H1 (cell line): Measurements from ENCODE around the gene TMEM14C. TPM values are rescaled to one million over a fixed set of nuclear protein-coding genes. Genes with fewer than 3 reads are reported as not detected.

ENCODE experiments used
- CTCF ChIA-PET: fragments of 300-600 bp; sonication (Branson Sonifier 250); formaldehyde crosslinking; loops from one replicate; lab custom pipeline; 2021; ENCODE audit not compliant: partially characterized antibody; lab: Charles Lee
- POLR2A ChIA-PET: fragments of 300-600 bp; sonication (Branson Sonifier 250); formaldehyde crosslinking; loops from one replicate; lab custom pipeline; 2021; ENCODE audit warnings: inconsistent platforms; ENCODE audit not compliant: partially characterized antibody; lab: Charles Lee
- DNase-seq, 2 experiments: peaks; one replicate each; pipeline versions ENCODE4 v3.0.0 to v3.0.0-alpha.2; 2010 to 2022; ENCODE audit warnings: low spot score in 2 of 2, low read depth in 1 of 2, mixed read lengths in 1 of 2
- FAIRE-seq: peaks from 2 replicates; lab custom pipeline; 2011; peaks lifted over from hg19 to GRCh38; lab: Jason Lieb, UNC
- H2AFZ ChIP-seq: 2 replicates; pipeline ENCODE4 v1.8.1; 2012; ENCODE audit warnings: low read length, inconsistent platforms
- H2AK5ac ChIP-seq: 2 replicates; pipeline ENCODE4 v1.6.1; 2013; ENCODE audit warnings: low read depth, low read length
- H2BK120ac ChIP-seq: replicated peaks from 2 replicates; pipeline ENCODE3; 2013; ENCODE audit warnings: low read depth, low read length, inconsistent platforms
- H2BK12ac ChIP-seq: 2 replicates; pipeline ENCODE4 v1.6.1; 2013; ENCODE audit warnings: low read depth, low read length
- H2BK15ac ChIP-seq: 2 replicates; pipeline ENCODE4 v1.6.1; 2013; ENCODE audit warnings: low read length
- H2BK20ac ChIP-seq: 2 replicates; pipeline ENCODE4 v1.6.1; 2013; ENCODE audit warnings: low read length
- H2BK5ac ChIP-seq: 2 replicates; pipeline ENCODE4 v1.6.1; 2013; ENCODE audit warnings: low read depth, low read length
- H3K14ac ChIP-seq: 2 replicates; pipeline ENCODE4 v1.6.1; 2013; ENCODE audit warnings: inconsistent platforms; ENCODE audit not compliant: insufficient read length
- H3K18ac ChIP-seq: 2 replicates; pipeline ENCODE4 v1.6.1; 2013; ENCODE audit warnings: low read length; ENCODE audit errors: extremely low read depth
- H3K23ac ChIP-seq: 2 replicates; pipeline ENCODE4 v1.6.1; 2013; ENCODE audit warnings: inconsistent platforms; ENCODE audit not compliant: insufficient read length
- H3K23me2 ChIP-seq: 2 replicates; pipeline ENCODE4 v1.6.1; 2013; ENCODE audit warnings: low read depth, low read length
- H3K27ac ChIP-seq: 2 replicates; pipeline ENCODE4 v1.6.1; 2011; ENCODE audit warnings: low read depth, low read length, inconsistent platforms
- H3K27me3 ChIP-seq, 4 experiments: replicated peaks in 1 of 4; 1 replicate in 1 of 4; 2 replicates in 3 of 4; pipeline versions ENCODE4 v1.6.1 to v1.8.1; 2011 to 2013; ENCODE audit warnings: low read length in 3 of 4, mild to moderate bottlenecking in 3 of 4, inconsistent platforms in 2 of 4, mixed read lengths in 2 of 4, moderate library complexity in 1 of 4; ENCODE audit not compliant: control insufficient read depth in 3 of 4, insufficient read depth in 3 of 4; ENCODE audit errors: extremely low read depth in 1 of 4
- H3K36me3 ChIP-seq, 4 experiments: 2 replicates each; pipeline versions ENCODE4 v1.6.1 to v1.8.1; 2011 to 2013; ENCODE audit warnings: mild to moderate bottlenecking in 4 of 4, low read length in 3 of 4, moderate library complexity in 2 of 4, control low read depth in 1 of 4, inconsistent platforms in 1 of 4; ENCODE audit not compliant: insufficient read depth in 4 of 4, control insufficient read depth in 2 of 4
- H3K4ac ChIP-seq: replicated peaks from 2 replicates; pipeline ENCODE3; 2013; ENCODE audit warnings: low read length, low read depth, mixed read lengths, inconsistent platforms; ENCODE audit not compliant: insufficient read length
- H3K4me1 ChIP-seq, 4 experiments: replicated peaks in 1 of 4; 1 replicate in 1 of 4; 2 replicates in 3 of 4; pipeline versions ENCODE4 v1.6.1 to v1.8.1; 2011 to 2013; ENCODE audit warnings: low read length in 3 of 4, inconsistent platforms in 2 of 4, mixed read lengths in 1 of 4; ENCODE audit not compliant: insufficient read depth in 4 of 4, control insufficient read depth in 3 of 4
- H3K4me2 ChIP-seq, 2 experiments: 2 replicates each; pipeline versions ENCODE4 v1.6.1 to v1.8.1; 2011 to 2013; ENCODE audit warnings: low read depth in 2 of 2, low read length in 2 of 2, control low read depth in 1 of 2, inconsistent platforms in 1 of 2, mild to moderate bottlenecking in 1 of 2; ENCODE audit not compliant: insufficient read depth in 1 of 2
- H3K4me3 ChIP-seq, 4 experiments: fragments of 200-600, 300-600 bp in 1 of 4; sonication (generic), shearing (Covaris generic), sonication (Bioruptor Twin) in 1 of 4; 2 replicates each; pipeline versions ENCODE4 v1.5.1 to v1.8.1; 2011 to 2016; ENCODE audit warnings: low read length in 4 of 4, low read depth in 3 of 4, control low read depth in 2 of 4, inconsistent platforms in 2 of 4, mild to moderate bottlenecking in 2 of 4, mixed read lengths in 1 of 4, moderate library complexity in 1 of 4; ENCODE audit not compliant: insufficient read depth in 2 of 4; ENCODE audit errors: extremely low read depth in 1 of 4
- H3K56ac ChIP-seq: replicated peaks from 2 replicates; pipeline ENCODE3; 2013; ENCODE audit warnings: low read depth, mild to moderate bottlenecking, mixed read lengths, low read length, inconsistent platforms; ENCODE audit not compliant: insufficient read length
- H3K79me1 ChIP-seq: 2 replicates; pipeline ENCODE4 v1.6.1; 2013; ENCODE audit warnings: low read depth, low read length, control low read depth
- H3K79me2 ChIP-seq, 2 experiments: 2 replicates each; pipeline versions ENCODE4 v1.6.1 to v1.8.1; 2012 to 2013; ENCODE audit warnings: low read length in 2 of 2, mild to moderate bottlenecking in 2 of 2, inconsistent platforms in 1 of 2; ENCODE audit not compliant: insufficient read depth in 2 of 2, control insufficient read depth in 1 of 2
- H3K9ac ChIP-seq, 4 experiments: replicated peaks in 1 of 4; 1 replicate in 1 of 4; 2 replicates in 3 of 4; pipeline versions ENCODE4 v1.6.1 to v1.8.1; 2011 to 2013; ENCODE audit warnings: low read depth in 3 of 4, low read length in 3 of 4, control low read depth in 2 of 4, mild to moderate bottlenecking in 2 of 4, moderate library complexity in 2 of 4, inconsistent platforms in 1 of 4; ENCODE audit errors: extremely low read depth in 1 of 4
- H3K9me3 ChIP-seq, 2 experiments: 2 replicates each; pipeline versions ENCODE4 v1.6.1 to v1.8.1; 2012 to 2013; ENCODE audit warnings: mild to moderate bottlenecking in 2 of 2, moderate library complexity in 2 of 2, control low read depth in 1 of 2, inconsistent platforms in 1 of 2, low read depth in 1 of 2, low read length in 1 of 2, mixed read lengths in 1 of 2; ENCODE audit not compliant: insufficient read depth in 2 of 2
- H4K20me1 ChIP-seq, 2 experiments: replicated peaks in 1 of 2; 2 replicates each; pipeline versions ENCODE3 to v1.8.1; 2011 to 2013; ENCODE audit warnings: inconsistent platforms in 2 of 2, low read length in 2 of 2, mild to moderate bottlenecking in 1 of 2; ENCODE audit not compliant: insufficient read depth in 2 of 2, control insufficient read depth in 1 of 2
- H4K5ac ChIP-seq: 2 replicates; pipeline ENCODE4 v1.6.1; 2013; ENCODE audit warnings: low read length, low read depth, mixed read lengths, inconsistent platforms; ENCODE audit not compliant: insufficient read length
- H4K8ac ChIP-seq: 2 replicates; pipeline ENCODE4 v1.8.0; 2013; ENCODE audit warnings: mild to moderate bottlenecking, moderate library complexity, low read length, inconsistent platforms; ENCODE audit not compliant: insufficient read depth; ENCODE audit errors: extremely low read depth
- H4K91ac ChIP-seq: replicated peaks from 2 replicates; pipeline ENCODE3; 2013; ENCODE audit warnings: low read length, mixed read lengths, inconsistent platforms; ENCODE audit not compliant: insufficient read length
- CHD2 ChIP-seq: IDR thresholded peaks from 2 replicates; pipeline ENCODE4 v1.6.1; 2012; ENCODE audit warnings: low read length, improper control_type of control experiment
- TAF7 ChIP-seq: optimal IDR thresholded peaks from 2 replicates; pipeline ENCODE3; 2011; ENCODE audit warnings: low read depth, mild to moderate bottlenecking, inconsistent platforms, low read length, moderate library complexity, borderline replicate concordance
- WGBS, 2 experiments: shearing (Covaris generic) in 1 of 2; methylation state at CpG; one replicate each; pipeline versions ENCODE4 v1.1.6 to v1.1.7; 2013 to 2015; ENCODE audit warnings: low lambda C conversion rate in 2 of 2, mixed read lengths in 2 of 2, inconsistent platforms in 1 of 2, low coverage in 1 of 2, missing lambda C conversion rate in 1 of 2; ENCODE audit not compliant: insufficient replicate concordance in 2 of 2, insufficient coverage in 1 of 2, insufficient read length in 1 of 2; ENCODE audit errors: extremely low coverage in 1 of 2, missing lambda C conversion rate in 1 of 2; 5-methylcytosine and 5-hydroxymethylcytosine counted together
- polyA plus RNA-seq, 7 experiments: library from polyadenylated mRNA; depleted of rRNA in 3 of 7; stranded (reverse) in 5 of 7; unstranded in 2 of 7; fragments of >200 nt in 5 of 7; fragments of 200-250 nt in 2 of 7; gene quantifications; 1 replicate in 5 of 7; 2 replicates in 1 of 7; 4 replicates in 1 of 7; pipeline versions ENCODE4 v1.2.1 to v1.2.3, GENCODE V29; 2011 to 2013; ENCODE audit warnings: missing spikeins in 2 of 7, mixed read lengths in 2 of 7
- total RNA-seq: library from RNA; stranded (reverse); fragmentation: NEBNext Ultra II Directional; extraction: Animal tissue kit (Norgen Biotek cat#: 25700); gene quantifications from 2 replicates; pipeline ENCODE4 v1.2.1, GENCODE V29; 2021

TMEM14C gene
- total and polyA plus RNA-seq, 2 of the 8 experiments (the other 6 are each of a cell fraction or from before 2014, with no cell fraction given), result 116 to 157 TPM

DNA sequence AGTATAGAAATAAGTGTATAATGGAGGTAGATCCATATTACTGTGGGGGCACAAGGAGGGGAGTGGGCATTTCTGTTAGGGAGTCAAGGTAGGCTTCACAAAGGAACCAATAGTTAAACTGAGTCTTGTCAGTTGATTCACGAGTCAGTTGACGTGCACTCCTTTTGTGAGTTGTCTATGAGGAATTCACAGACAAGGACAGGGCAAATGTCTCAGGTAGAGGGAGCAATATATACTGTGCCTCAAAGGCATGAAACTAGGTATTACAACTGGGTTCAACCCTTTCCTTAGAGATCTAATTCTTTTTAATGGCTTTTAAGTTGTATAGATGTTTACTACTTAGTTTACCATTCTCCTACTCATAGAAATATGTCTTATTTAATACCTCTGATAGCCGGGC, 11.0 kb downstream of the TMEM14C start:
- WGBS, 2 experiments, result 88% methylated on average over 3 of the region's 3 CpGs; no CpG with 5 or more reads in 1 of the 2 experiments
- Histone ChIP-seq H3K9ac (no peak overlapping the region), H3K4me3 (no peak overlapping the region), H2BK5ac (no peak overlapping the region), H3K79me2 (no peaks in the 10 kb centered on the region), H4K5ac (no peak overlapping the region), H3K9me3 (no peaks in the 10 kb centered on the region), H3K23me2 (no peaks in the 10 kb centered on the region), H3K56ac (no peak overlapping the region), H2BK12ac (no peak overlapping the region), H2AFZ (no peak overlapping the region), H4K91ac (no peak overlapping the region), H2BK20ac (no peak overlapping the region), H3K4me1 (no peaks in the 10 kb centered on the region), H3K23ac (no peak overlapping the region), H3K14ac (no peak overlapping the region), H3K4ac (no peak overlapping the region), H3K18ac (no peak overlapping the region), H3K27me3 (no peaks in the 10 kb centered on the region), H2BK120ac (no peak overlapping the region), H3K36me3 (peaks cover 3 to 33% (median 21%) of the 10 kb centered on the region in 4 experiments), H3K79me1 (no peaks in the 10 kb centered on the region), H4K20me1 (peaks cover 0 to 1% of the 10 kb centered on the region in 2 experiments), H4K8ac (no peak overlapping the region), H3K4me2 (no peak overlapping the region), H2AK5ac (no peak overlapping the region), H3K27ac (no peak overlapping the region), H2BK15ac (no peak overlapping the region)
- FAIRE-seq (no peak), DNase-seq (no peak)
- POLR2A ChIA-PET, result interaction anchor here (0.6 to 2.8 kb wide), 4 partner anchors 9 to 23 kb away, joined by 4 to 15 read pairs (median 8); partner anchors contain the start of gene TMEM14C
- CTCF ChIA-PET, result interaction anchor here (2.6 kb wide), 1 partner anchor 10 kb away, joined by 7 read pairs; no protein-coding TSS in a partner anchor
- TF ChIP-seq TAF7 (no peak), CHD2 (no peak)
